ENCODE data around the gene CTSW.

Gene CTSW

GRCh38 chr11:65856689-65857499 is 22.7 kb upstream of the CTSW start:
- DNase-seq = peak in 13 of 14 donors; percentile 45 to 91 (median 75)

DNA sequence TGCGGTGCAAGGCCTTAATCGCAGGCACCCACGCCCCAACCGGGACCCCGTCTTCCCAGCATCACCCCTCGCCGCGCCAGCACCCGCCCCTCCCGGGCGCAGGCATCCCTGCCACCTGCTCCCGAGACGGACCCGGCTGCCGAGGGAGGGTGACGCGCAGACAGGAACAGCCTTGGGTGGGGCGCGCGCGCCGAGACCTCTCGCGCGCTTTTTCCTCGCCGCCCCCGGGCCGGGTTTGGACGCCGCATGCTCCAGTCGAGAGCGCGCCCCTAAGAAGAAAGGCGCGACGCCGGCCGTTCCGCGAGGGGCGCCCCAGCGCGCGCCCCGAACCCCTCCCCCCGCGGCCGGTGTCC is 22.2 kb upstream of the CTSW start:
- peak in 6 of 14 donors; percentile 41 to 72 (median 62) for DNase-seq

DNA sequence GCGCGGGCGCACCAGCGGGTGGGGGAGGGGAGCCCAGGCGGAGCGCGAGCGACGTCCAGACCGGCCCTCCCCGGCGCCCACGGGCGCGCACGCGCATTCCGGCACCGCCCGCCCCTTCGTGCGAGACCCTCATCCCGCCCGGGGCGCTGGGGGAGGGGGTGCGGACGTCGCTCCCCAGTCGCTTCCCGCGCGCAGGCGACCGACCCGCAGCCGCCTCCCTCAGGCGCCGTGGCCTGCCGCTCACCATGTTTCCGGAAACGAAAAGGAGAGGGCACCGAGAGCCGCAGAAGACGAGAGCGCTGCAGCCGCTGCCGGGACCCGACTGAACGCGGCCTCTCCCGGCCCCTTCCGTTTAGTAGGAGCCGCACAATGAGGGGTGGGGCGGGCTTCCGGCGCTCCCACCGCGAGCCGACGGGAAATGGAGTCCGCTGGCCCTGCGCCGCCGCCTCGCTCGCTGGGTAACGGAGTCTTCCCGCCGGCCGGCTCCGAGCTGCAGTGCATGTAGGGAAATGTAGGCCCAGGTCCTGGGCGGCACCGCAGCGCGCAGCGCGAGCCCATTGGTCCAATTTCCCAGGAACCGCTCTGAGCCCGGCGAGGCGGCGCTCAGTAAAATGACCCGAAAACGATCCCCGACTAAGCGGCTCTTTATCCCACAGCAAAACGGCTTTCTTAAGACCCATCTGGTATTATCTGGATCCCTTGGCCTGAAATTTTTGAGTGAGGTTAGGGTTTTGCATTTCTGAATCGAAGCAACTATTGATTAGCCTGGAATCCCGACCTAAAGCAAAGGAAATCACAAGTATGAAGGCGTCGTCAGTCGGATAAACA is 21.6 kb upstream of the CTSW start, which contains the start of gene CFL1:
Gene CFL1 (minus strand): TSS at position 328 of the 828 bp plus-strand sequence. CDS start 81 bp downstream, at position 247.
- peak; percentile 83 to 98 (median 96) for DNase-seq

DNA sequence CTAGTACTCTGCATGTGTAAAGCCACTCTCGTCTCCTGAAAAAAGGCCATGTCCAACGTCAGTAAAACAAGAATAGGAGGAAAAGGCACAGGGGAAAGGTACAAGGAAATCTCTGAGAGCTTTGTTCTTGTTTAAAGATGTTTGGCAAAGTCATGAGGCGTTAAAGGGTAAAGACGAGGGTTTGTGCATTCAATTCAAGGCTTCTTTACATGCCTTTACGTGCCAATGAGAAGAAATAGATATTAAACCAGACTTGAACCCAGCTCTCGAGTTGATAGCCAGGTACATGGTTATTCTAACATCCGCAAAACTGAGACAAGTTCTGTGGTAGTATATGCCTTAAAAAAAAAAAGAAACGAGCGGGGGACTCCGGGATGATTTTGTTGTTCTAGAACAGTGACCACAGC is 21.0 kb upstream of the CTSW start:
- no peak for DNase-seq

DNA sequence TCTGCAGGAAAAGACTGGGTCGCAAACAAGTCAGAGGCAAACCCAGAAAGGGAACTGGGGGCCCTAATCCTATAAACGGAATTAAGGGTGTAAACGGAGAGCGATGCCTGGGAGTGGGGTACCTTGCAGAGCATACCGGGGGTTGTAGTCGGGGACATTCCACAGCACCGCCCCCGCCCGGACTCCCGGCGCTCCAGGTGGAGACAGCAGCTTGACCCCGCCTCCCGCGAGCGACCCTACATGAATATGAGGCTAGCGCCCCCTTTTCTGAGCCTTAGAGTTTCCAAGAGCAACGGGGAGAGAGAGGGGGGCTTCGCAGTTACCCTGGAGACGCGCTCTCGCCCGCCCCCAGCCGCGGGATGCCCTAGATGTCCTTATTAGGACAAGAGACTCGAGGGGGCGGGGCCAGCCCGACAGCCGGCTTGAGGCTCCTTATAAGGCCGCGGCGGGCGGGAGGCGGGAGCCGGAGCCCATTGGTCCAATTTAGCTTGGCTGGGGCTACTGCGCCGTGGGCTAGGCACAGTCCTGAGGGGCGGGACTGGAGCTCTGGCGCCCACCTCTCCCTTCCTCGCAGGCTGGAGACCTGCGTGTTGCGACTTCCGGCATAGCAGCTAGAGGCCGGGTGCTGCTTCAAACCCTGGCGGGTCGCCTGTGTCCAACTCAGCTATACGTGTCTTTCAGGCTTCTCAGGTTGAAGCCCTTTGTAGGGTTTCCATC is 20.4 kb upstream of the CTSW start:
- peak; percentile 56 to 97 (median 88) for DNase-seq

GRCh38 chr11:65859812-65860277 is 19.8 kb upstream of the CTSW start:
- DNase-seq = peak in 6 of 14 donors; percentile 72 to 87 (median 78)

GRCh38 chr11:65860278-65861164 is 19.1 kb upstream of the CTSW start, which contains the start of gene MUS81:
Gene MUS81, plus strand, starts transcription at chr11:65860433. Its CDS starts 321 bp downstream, at chr11:65860754.
- DNase-seq = peak; percentile 43 to 94 (median 85)

- no peak for DNase-seq
Observed at GRCh38 chr11:65861165-65861505, 18.5 kb upstream of the CTSW start.

- no peak for DNase-seq
Observed at GRCh38 chr11:65861533-65862183, 18.0 kb upstream of the CTSW start.

DNA sequence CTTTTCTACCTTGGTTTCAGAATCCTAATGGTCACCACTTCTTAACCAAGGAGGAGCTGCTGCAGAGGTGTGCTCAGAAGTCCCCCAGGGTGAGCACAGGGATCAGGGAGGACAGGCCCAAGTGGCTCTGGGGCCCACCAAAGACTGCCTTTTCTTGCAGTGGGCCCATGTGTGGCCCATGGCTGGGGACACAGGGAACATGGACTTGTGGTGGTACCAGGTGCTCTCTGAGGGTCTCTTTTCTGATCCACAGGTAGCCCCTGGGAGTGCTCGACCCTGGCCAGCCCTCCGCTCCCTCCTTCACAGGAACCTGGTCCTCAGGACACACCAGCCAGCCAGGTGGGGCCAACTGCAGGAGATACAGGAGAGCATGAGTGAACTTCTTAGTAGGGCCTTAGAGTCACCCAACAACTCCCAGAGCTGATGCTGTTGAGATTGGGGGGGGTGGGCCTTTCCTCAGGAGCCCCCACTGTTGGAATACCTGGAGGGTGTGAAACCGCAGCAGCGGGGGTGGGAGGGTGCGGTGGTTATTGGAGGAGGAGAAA is 17.4 kb upstream of the CTSW start:
- DNase-seq = no peak

GRCh38 chr11:65862941-65863888 is 16.4 kb upstream of the CTSW start:
- DNase-seq = no peak

DNA sequence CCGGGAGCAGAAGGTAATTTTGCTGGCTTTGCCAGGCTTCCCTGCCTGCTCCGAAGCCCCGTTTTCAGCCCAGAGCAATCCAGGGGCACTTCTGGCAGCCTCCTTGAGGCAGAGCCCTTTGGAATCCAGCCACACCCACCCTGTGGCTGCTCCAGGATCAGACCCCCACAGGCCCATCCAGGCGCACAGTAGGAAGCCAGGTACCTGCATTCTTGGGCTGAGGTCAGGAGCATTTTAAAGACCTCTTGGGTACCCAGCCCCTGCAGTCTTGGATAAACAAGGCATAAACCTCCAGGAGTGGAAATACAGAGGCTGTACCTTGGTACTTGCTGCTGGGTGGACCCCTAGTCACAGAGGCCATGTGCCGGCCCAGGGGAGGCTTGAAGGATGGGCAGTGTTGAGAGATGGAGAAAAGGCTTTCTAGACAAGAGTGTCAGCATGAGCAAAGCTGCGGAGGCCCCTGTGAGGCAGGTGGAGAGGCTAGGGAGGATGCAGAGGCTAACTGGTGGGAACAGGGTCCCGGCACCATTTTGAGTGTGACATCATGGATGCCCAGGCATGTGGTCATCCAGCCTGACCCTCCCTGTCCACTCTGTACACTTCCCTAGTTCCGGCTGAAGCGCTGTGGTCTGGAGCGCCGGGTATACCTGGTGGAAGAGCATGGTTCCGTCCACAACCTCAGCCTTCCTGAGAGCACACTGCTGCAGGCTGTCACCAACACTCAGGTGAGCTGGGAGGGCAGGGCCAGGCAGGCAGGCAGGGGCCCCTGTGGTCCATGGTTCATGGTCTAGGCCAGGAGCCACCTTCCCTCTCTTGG is 15.5 kb upstream of the CTSW start:
- DNase-seq = no peak

GRCh38 chr11:65864706-65865471 is 14.7 kb upstream of the CTSW start:
- DNase-seq = no peak

DNA sequence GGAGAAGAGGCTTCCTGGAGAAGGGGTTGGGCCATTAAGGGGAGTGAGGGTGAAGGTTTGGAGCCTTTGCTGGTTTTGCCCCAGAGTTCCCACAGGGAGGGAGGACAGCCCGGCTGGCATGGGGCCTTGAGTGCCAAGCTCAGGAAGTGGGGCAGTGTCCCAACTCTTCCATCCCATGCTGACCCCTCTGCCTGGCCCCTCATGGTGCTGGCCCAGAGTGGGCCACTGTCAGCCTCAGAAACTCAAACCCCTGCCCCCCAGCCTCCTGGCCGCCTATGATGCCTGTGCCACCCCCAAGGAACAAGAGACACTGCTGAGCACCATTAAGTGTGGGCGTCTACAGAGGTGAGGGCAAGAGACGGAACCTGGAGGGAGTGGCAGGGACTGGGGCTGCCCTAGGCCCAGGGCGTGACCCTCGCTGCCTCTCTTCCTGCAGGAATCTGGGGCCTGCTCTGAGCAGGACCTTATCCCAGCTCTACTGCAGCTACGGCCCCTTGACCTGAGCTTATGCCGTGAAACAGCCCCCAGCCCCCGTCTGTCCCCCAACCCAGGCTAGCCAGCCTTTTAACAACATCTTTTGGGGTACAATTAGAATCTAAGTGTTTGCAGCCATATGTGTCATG is 14.0 kb upstream of the CTSW start:
- DNase-seq = no peak

DNA sequence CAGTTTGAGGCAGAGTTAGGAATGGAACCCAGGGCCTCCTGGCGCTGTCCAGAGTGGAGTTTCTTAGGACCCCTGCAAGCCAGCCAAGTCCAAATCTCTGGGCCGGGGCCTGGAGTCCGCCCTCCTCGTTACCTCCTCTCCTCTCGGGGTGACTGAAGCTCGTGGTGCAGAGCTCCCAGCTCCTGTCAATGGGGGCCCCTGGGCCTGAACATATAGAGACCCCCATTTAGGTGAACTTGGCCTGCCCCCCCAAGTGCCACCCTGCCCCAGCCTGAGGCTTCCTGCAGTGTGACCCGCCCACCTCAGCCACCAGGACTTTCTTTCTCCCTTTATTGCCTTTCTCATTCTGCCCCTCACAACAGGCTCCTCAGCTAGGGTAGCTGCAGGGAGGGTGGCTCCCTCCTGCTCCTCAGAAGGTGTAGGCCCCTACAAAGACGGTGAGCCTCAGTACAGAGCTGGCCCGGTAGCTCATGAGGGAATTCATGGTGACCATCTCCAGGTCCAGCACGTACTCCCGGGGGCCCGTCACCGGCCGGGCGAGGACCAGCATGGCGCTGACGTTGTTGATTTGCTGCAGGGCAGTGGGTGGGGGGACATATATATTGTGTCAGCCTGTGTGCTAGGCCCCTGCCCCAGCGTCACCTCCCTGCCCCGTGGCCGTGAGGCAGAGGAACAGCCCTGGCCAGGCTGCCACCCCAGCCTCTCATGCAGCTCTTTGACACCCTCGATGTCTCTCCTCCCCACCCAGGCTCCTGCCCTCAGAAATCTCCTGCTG is 12.9 kb upstream of the CTSW start:
- DNase-seq = no peak

DNA sequence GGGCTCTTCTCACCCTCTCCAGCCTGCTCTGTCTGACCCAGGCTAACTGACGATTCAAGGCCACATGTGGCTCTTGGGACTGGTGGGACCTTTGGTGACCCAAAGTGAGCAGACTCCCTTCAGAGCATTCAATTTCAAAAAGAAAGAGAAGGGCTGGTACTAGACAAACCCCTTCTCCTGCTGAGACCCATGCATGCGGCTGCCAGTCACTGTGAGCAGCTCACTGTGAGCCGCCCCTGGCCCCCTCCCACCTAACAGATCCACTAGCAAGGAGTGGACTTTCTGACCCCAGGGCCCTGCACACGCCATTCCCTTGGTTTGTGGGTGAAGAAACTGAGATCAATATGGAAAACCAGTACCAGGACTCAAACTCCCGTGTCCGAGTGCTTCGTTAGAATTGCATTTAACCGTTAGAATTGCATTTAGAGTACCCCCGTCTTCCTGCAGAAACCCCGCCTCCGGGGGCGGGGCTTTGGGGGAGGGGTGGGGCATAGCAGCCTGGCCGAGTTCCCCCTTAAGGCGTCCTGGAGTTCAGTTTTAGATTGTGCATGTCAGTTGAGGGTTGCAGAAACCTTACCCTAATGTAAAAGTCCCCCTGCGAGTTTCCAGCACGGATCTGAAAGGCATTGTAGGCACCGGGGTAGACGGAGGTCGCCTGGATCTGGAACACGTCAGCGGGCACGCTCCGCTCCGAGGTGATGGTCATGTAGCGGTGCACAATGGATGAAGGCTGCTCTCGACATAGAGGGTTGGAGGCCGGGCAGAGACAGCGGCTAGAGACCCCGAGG is 12.2 kb upstream of the CTSW start:
- no peak for DNase-seq
